CD4-positive, alpha-beta T cell treated with Interleukin-15 for 4 hours (primary cell): ENCODE results near the gene NT5DC3.

Experiments used
- DNase-seq: peaks from one replicate; pipeline ENCODE4 v3.0.0-alpha.2; 2020; ENCODE audit warnings: low spot score

The NT5DC3 gene

DNA sequence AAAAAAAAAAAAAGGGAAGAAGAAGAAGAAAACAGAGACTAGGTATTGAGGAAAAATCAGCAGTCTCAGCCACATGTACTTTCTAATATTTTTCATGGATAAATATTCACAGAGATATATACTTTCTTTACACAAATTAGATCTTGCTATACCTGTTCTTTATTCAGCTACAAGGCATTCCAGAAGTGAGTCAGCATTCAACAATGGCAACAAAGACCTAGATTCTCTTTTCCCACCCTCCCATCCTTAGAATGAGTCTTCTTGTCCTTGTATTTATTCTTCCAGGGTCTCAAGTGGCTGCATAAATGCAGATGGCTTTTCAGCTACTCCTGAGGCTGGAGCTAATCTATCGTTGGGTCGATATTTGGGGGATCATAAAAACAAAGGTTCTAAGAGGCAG lies 93.0 kb downstream of the NT5DC3 start:
- DNase-seq: no peak

GRCh38 chr12:103745962-103746361 lies 95.1 kb downstream of the NT5DC3 start:
- DNase-seq: no peak

DNA sequence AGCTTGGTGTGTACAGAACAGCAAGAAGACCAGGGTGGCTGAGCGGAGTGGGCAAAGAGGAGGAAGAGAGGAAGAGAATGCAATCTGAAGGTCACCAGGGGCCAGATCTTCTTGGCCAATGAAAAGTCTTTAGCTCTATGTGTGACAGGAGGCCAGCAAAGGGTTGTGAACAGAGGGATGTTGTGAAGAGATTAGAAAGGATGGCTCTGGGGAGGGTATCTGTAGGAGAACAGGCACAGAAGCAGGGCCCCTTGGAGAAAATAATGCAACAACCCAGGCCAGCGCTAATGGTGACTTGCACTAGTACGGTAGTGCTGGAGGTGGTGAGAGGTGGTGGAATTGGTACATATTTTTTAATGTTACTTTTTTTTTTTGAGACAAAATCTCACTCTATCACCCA lies 97.2 kb downstream of the NT5DC3 start:
- no peak for DNase-seq

DNA sequence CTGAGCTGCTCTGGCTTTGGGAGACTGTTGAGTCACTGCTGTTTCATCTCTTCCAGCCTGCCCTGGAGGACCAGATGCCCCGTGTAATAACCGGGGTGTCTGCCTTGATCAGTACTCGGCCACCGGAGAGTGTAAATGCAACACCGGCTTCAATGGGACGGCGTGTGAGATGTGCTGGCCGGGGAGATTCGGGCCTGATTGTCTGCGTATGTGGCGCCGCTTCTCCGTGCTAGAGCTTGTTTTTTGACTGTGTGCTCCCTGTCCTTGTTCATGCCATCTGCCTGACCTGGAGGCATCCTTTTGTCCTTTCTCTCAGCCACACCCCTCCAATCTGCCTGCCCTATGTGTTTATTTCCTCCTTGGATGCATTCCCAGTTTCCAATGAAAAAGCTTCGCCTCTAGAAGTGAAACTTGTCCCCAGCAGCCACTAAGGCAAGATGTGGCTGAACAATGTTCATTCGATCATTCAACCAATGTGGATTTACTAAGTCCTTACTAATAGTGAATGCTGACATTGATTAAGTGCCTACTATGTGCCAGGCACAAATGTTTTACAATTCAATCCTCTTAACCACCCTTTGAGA lies 98.6 kb downstream of the NT5DC3 start:
- DNase-seq: no peak

- DNase-seq: no peak
These were observed 103.2 kb downstream of the NT5DC3 start for GRCh38 chr12:103737881-103738280.

DNA sequence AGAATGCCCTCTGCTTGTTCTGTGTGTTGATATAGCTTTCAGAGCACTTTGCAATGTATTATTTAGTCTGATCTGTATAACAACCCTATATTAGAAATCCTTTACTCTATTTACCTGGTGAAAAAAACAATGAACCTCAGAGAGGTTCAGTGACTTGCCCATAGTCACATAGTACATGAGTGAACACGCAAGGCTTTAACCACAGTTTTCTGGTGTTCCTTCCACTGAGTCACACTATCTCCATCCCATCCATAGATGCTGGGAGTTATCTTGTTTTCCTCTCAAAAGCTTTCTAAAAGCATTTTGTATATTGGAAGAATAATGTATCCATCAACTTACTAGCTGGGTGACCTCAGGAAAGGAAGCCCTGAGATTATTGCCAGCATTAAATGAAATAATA lies 104.5 kb downstream of the NT5DC3 start:
- DNase-seq: no peak

GRCh38 chr12:103735291-103735690 lies 105.7 kb downstream of the NT5DC3 start:
- no peak for DNase-seq

GRCh38 chr12:103734863-103735262 lies 106.2 kb downstream of the NT5DC3 start:
- DNase-seq: no peak

DNA sequence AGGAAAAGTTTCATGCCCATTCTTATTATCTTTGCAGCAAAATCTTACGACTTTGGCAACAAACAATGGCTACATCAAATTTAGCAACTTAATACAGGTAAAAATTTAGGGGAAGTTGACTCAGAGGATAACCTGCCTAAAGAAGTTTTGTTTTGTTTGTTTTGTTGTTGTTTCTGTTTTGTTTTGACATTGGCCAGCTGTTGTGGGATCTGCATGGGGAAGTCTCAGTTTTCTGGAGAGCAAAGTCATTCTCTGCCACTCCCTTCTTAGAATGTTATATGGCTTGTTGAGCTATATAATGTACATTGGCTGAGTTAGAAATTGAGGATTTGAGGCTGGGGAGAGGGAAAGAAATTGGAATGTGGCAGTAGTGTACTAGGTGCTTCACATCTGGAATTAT lies 109.5 kb downstream of the NT5DC3 start:
- DNase-seq: no peak

GRCh38 chr12:103729499-103729898 lies 111.5 kb downstream of the NT5DC3 start:
- DNase-seq: no peak

DNA sequence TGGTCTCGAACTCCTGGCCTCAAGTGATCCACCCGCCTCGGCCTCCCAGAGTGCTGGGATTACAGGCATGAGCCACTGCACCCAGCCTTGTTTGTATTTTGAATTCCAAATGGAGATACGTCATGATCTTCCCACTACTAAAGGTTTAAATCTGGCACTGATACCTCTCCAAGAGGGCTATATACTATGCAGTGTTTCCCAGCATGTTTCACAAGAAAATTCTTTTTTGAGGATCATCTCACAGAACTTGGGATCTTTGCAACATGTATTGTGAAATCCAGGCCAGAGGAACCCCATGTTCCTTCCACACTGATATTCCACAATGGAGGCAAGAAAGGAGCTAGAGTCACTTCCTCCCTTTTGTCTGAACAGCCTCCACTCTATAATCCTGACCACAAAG lies 112.7 kb downstream of the NT5DC3 start:
- no peak for DNase-seq

- DNase-seq: no peak
These were observed 113.4 kb downstream of the NT5DC3 start for GRCh38 chr12:103727638-103728037.

GRCh38 chr12:103725398-103725797 lies 115.6 kb downstream of the NT5DC3 start:
- no peak for DNase-seq
